Stimulated activated CD8-positive, alpha-beta memory T cell treated with anti-CD3 and anti-CD28 coated beads, Interleukin-4, amount 100 ng/mL, for 24 hours (primary cell): ENCODE results near the gene ZNF593.

Experiments
- DNase-seq: peaks from one replicate; pipeline ENCODE4 v3.0.0-alpha.2; 2020; ENCODE audit warnings: low read depth

Gene ZNF593

DNA sequence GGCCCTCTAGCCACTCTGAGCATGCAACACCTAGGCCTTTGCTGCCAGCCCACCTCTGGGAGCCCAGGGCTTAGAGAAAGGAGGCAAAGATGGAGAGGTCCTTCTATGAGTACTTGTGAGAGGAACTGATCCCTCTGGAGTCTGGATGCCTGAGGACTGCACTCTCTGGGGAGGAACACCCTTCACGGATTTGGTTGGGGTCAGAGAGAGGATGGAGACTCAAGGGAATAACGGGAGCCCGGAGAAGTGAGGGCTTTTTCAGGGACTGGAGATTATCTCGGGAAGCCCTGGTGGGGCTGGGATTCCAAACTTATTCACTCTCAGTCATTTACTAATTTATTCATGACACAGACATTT is 532 bp upstream of the ZNF593 start:
- DNase-seq, result no peak

DNA sequence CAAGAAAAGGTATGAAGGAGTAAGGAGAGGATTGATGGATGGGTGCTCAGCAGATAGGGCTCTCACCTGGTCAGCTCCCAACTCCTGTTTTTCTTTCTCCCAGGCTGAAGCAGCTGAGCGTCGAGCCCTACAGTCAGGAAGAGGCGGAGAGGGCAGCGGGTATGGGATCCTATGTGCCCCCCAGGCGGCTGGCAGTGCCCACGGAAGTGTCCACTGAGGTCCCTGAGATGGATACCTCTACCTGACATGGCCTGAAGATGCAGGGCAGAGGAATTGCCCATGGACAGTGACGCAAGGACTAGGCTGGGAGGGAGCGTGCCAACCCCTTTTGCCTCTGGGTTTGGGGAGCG is 739 bp downstream of the ZNF593 start:
- DNase-seq, result no peak

- no peak for DNase-seq
Measured at GRCh38 chr1:26171084-26172072, 1.7 kb downstream of the ZNF593 start, which contains the start of gene ZNF593OS. ZNF593OS (minus strand) TSS chr1:26171832; CDS start chr1:26171661, 171 bp downstream.

DNA sequence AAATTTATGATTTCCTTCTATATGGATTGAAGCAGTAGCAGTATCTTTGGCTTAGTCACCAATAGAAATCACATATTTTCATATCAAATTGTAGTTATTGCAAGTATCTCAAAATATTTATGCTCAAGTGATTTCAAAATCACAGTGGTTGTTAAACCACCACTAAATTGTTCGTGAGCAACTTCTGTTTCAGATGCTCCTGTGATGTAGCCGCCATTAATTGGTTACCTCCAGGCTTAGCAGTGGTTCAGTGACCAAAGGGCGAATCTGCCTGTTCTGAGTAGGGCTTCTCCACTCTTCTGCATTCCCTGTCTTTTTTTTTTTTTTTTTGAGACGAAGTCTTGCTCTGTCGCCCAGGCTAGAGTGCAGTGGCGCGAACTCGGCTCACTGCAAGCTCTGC is 5.6 kb downstream of the ZNF593 start:
- no peak for DNase-seq

DNA sequence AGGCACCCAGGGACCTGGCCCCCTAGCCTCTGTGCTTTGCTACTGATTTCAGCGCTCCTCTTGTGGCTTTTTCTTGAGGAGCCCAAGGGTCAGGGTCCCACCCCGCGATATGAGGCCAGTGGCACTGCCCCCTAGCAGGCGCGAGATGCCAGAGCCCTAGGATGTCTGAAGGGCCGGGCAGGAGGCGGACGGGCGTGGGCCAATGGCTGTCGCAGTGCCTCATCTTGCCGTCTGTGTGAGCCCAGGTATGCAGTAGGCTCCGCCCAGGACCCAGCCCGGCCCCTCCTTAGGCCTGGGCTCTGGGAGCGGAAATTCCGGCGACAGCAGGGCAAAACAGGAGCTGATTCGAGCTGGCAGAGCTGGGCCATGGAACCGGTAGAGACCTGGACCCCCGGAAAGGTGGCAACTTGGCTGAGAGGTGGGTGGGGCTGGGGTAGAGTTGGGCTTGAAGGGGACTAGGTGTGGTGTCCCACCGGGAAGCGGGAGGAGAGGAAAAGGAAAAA is 7.5 kb downstream of the ZNF593 start, which contains the start of gene CNKSR1:
TSS of gene CNKSR1 (plus strand) at position 310 of the 503 bp plus-strand sequence. CDS start at position 367, 57 bp downstream.
- no peak for DNase-seq

GRCh38 chr1:26180010-26180506 is 10.3 kb downstream of the ZNF593 start:
- DNase-seq, result no peak

- no peak for DNase-seq
Measured at GRCh38 chr1:26181586-26182382, 12.1 kb downstream of the ZNF593 start.

- no peak for DNase-seq
Measured at GRCh38 chr1:26182383-26182696, 12.6 kb downstream of the ZNF593 start.

- DNase-seq, result no peak
Measured at GRCh38 chr1:26184086-26184485, 14.4 kb downstream of the ZNF593 start.

- no peak for DNase-seq
Measured at GRCh38 chr1:26184883-26185282, 15.2 kb downstream of the ZNF593 start.

DNA sequence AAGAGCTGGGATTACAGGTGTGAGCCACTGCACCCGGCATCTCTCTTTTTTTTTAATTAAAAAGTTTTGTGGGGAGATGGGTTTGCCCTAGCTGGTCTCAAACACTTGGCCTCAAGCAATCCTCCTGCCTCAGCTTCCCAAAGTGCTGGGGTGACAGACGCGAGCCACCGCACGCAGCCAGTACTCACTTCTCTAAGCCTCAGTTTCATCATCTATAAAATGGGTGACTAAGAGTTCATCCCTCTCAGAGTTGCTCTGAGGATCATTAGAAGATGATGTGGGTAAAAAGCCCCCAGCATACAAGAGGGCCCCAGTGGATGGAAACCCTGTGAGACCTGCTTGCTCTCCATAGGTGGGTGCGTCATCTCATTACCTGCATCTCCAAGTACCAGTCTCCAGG is 18.2 kb downstream of the ZNF593 start:
- DNase-seq, result no peak

DNA sequence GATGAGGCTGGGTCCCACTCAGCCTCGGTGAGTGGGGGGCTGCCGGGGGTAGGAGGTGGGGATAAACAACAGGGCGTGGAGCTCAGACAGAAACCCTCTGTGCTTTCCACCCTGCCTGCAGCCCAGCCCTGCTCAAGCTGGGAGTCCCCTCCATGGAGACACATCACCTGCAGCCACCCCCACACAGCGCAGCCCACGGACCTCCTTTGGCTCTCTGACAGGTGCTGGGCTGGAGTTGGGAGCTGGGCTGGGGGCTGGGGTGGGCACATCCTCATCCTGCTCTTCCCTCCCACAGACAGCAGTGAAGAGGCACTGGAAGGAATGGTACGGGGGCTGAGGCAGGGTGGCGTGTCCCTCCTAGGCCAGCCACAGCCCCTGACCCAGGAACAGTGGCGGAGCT is 18.8 kb downstream of the ZNF593 start:
- no peak for DNase-seq

- no peak for DNase-seq
Measured at GRCh38 chr1:26189331-26189730, 19.6 kb downstream of the ZNF593 start.

DNA sequence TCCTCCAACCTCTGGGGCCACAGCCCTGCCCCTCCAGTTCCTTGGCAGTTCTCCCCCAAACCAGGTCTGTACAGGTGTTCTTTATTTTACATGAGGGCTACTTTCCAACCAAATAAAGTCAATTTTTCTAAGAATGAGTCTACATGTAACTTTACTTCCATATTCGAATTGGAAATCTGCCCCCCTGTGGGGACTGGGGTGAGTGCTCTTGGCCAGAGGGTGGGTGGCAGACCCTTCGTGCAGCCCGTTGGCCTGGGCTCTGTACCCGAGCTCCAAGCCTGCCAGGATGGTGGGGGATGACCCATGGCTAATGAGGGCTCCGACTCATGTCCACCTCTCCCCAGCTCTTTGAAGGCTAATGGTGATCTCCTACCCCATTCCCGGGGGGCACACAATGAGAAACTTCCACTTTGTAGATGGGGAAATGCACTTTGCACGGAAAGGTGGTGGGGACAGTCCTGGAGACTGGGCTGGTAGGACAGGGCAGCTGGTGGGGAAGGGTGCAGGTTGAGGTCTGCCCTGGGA is 20.1 kb downstream of the ZNF593 start:
- no peak for DNase-seq

DNA sequence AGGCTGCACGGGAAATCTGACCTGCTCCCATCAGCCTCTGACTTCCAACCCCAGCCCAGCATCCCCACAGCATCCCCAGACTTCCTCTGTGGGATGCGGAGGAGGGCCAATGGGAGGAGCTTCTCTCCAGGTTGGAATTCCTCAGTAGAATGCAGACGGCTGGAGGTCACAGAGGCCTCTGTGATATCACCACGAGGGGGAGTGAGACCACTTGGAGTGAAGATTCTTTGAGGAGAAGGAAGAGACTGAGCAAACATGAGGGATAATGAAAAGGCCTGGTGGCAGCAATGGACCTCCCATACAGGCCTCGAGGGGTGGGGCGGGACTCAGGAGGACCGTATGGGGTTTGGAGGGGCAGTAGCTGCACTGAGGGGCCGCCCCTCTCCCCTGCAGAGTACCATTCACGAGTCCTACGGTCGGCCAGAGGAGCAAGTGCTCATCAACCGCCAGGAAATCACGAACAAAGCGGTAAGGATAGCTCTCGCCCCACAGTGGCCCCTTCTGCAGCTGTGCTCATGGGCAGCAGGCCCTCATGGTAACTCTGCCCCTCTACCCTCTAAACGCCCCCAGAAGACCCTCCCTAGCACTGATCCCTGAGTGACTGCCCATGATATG is 20.8 kb downstream of the ZNF593 start, which contains the start of gene CATSPER4:
TSS of gene CATSPER4 (plus strand) at position 230 of the 615 bp plus-strand sequence. CDS start at position 256, 26 bp downstream.
- DNase-seq, result no peak

DNA sequence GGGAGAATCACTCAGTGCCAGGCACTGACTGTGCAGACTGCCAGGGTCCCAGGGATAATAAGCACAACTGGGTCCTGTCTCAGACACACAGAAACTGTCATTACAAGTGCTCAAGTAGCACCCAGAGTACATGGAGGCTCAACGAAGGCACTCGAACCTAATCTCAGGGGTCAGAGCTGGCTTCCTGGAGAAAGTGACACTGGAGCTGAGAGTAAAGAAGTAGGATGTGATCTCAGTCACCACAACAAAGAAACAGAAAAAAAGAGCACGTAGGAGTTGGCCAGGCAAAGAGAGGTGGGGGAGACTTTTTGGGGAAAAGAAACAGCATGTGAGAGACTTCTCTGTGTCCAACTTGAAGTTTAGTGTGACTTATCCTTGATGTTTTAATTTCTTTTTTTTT is 22.0 kb downstream of the ZNF593 start:
- DNase-seq, result no peak

DNA sequence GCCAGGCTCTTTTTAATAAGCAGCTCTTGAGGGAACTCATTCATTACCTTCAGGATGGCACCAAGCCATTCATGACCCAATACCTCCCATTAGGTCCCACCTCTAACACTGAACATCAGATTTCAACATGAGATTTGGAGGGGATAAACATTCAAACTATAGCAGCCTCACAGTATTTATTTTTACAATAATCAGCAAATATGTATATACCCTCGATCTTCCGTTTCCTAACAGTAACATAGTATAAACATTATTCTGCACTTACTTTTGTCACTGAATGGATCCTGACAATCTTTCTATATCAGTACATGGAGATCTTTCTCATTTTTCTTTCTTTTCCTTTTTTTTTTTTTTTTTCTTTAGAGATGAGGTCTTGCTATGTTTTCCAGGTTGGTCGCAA is 26.1 kb downstream of the ZNF593 start:
- no peak for DNase-seq

GRCh38 chr1:26197301-26197700 is 27.6 kb downstream of the ZNF593 start:
- DNase-seq, result no peak

DNA sequence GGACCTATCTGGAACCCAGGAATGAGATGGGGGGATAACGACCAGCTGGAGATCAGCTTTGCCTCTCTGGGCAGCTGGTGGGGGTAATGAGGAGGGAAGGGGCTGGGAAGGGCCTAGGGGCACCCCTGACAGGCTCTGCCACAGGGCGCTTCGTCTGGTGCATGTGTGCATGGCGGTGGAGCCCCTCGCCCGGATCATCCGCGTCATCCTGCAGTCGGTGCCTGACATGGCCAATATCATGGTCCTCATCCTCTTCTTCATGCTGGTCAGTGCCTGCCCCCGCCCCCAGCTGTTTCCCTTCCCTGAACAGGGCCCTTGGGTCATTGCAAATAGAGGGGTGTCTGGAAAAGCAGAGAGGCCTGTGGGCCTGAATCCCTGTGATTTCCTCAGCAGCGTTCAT is 28.1 kb downstream of the ZNF593 start:
- no peak for DNase-seq

GRCh38 chr1:26200413-26200812 is 30.7 kb downstream of the ZNF593 start:
- DNase-seq, result no peak

GRCh38 chr1:26203642-26204318 is 34.1 kb downstream of the ZNF593 start:
- no peak for DNase-seq
